ENCODE data around the gene NREP.

DNA sequence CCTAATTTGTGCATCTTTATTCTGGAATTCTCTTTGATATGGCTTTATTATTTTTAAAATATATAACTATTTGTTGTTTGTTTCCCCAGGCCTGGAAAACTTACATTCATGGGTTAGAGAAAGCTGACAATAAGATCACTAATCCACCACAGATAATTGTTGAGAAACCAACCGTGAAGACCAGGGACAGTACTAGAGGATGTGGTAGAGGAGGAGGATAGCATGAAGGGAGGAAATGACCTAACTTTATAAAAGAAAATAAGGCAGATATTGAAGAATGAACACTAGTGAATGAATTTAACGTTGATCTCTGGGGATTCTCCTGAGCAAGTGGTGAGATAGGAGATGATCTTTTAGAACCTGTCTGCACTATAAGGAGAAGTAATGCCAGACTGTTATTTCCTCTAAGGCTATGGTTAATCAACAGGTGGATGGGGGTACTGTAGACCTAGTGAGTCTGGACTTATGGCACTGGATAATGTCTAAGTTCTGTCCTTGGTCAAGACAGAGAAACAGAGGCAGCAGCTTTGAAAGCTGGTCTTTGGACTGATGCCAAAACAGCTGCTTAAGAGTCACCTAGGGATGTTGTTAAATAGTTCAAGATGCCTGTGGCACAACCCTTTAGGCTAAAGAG is 52.4 kb downstream of the NREP start:
- TF ChIP-seq, protein P1, sequence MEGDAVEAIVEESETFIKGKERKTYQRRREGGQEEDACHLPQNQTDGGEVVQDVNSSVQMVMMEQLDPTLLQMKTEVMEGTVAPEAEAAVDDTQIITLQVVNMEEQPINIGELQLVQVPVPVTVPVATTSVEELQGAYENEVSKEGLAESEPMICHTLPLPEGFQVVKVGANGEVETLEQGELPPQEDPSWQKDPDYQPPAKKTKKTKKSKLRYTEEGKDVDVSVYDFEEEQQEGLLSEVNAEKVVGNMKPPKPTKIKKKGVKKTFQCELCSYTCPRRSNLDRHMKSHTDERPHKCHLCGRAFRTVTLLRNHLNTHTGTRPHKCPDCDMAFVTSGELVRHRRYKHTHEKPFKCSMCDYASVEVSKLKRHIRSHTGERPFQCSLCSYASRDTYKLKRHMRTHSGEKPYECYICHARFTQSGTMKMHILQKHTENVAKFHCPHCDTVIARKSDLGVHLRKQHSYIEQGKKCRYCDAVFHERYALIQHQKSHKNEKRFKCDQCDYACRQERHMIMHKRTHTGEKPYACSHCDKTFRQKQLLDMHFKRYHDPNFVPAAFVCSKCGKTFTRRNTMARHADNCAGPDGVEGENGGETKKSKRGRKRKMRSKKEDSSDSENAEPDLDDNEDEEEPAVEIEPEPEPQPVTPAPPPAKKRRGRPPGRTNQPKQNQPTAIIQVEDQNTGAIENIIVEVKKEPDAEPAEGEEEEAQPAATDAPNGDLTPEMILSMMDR (IDR thresholded peaks at IDR 0.05): no peak
- TF ChIP-seq POLR2A (IDR thresholded peaks at IDR 0.05): no peak
